Endothelial cell of umbilical vein (primary cell): ENCODE measurements around the gene SMIM8. TPM values are rescaled to one million over a fixed set of nuclear protein-coding genes. Genes with fewer than 3 reads are reported as not detected.
A peak's percentile ranks its signal among the peaks of the same experiment; 100 is the strongest.

Source experiments
- Bru-seq: library from RNA; stranded (reverse); fragments of 400-500 nt; gene quantifications from one replicate; lab custom pipeline; 2021; lab: Mats Ljungman, UMichigan
- BruChase-seq, 2 experiments: library from RNA; stranded (reverse); fragments of 400-500 nt; gene quantifications; one replicate each; lab custom pipeline; 2021; lab: Mats Ljungman, UMichigan
- BruUV-seq: library from RNA; stranded (reverse); fragments of 400-500 nt; replicated peaks from 2 replicates; lab custom pipeline; 2021; lab: Mats Ljungman, UMichigan
- CTCF ChIA-PET: fragments of 300-600, 350-600 bp; sonication (Branson Sonifier 250); formaldehyde crosslinking; loops from one replicate; lab custom pipeline; 2021; ENCODE audit warnings: antibody characterized with exemption, inconsistent platforms; lab: Charles Lee
- POLR2A ChIA-PET: fragments of 300-600, 350-600 bp; sonication (Branson Sonifier 250); formaldehyde crosslinking; loops from one replicate; lab custom pipeline; 2021; ENCODE audit warnings: antibody characterized with exemption, inconsistent platforms; lab: Charles Lee
- DNase-seq: peaks from one replicate; pipeline ENCODE4 v3.0.0-alpha.2; 2011; ENCODE audit warnings: low read depth, low spot score
- FAIRE-seq: peaks from 2 replicates; lab custom pipeline; 2011; peaks lifted over from hg19 to GRCh38; lab: Jason Lieb, UNC
- H2AFZ ChIP-seq: 2 replicates; pipeline ENCODE4 v1.6.0; 2012; ENCODE audit warnings: low read depth, low read length, control low read depth, inconsistent platforms
- H3K27ac ChIP-seq: 2 replicates; pipeline ENCODE4 v1.5.1; 2011; ENCODE audit warnings: low read depth, mild to moderate bottlenecking, control low read depth, low read length, moderate library complexity; ENCODE audit not compliant: insufficient read depth
- H3K27me3 ChIP-seq, 2 experiments: 2 replicates each; pipeline versions ENCODE4 v1.6.0 to v1.6.1; 2011; ENCODE audit warnings: low read length in 2 of 2, mixed read lengths in 1 of 2; ENCODE audit not compliant: control insufficient read depth in 2 of 2, insufficient read depth in 2 of 2
- H3K36me3 ChIP-seq, 2 experiments: 2 replicates in 1 of 2; 3 replicates in 1 of 2; pipeline ENCODE4 v1.5.1; 2011; ENCODE audit warnings: low read length in 2 of 2, mild to moderate bottlenecking in 1 of 2, moderate library complexity in 1 of 2; ENCODE audit not compliant: control insufficient read depth in 2 of 2, insufficient read depth in 2 of 2; ENCODE audit errors: extremely low read depth in 1 of 2
- H3K4me1 ChIP-seq: 3 replicates; pipeline ENCODE4 v1.5.1; 2011; ENCODE audit warnings: mild to moderate bottlenecking, low read length; ENCODE audit not compliant: control insufficient read depth, insufficient read depth; ENCODE audit errors: extremely low read depth
- H3K4me2 ChIP-seq: 2 replicates; pipeline ENCODE4 v1.6.1; 2011; ENCODE audit warnings: low read length, control low read depth, mixed read lengths; ENCODE audit not compliant: insufficient read depth
- H3K4me3 ChIP-seq, 3 experiments: fragments of 200-600 bp in 1 of 3; sonication (generic), shearing (Covaris generic) in 1 of 3; replicated peaks in 1 of 3; 2 replicates each; pipeline ENCODE4 v1.5.1; 2011 to 2016; ENCODE audit warnings: control low read depth in 3 of 3, low read length in 3 of 3, mild to moderate bottlenecking in 2 of 3, inconsistent platforms in 1 of 3, low read depth in 1 of 3, moderate library complexity in 1 of 3; ENCODE audit not compliant: insufficient read depth in 1 of 3
- H3K79me2 ChIP-seq: 2 replicates; pipeline ENCODE4 v1.6.0; 2012; ENCODE audit warnings: low read length, inconsistent platforms; ENCODE audit not compliant: control insufficient read depth, insufficient read depth
- H3K9ac ChIP-seq: replicated peaks from 2 replicates; pipeline ENCODE3; 2011; ENCODE audit warnings: low read length, control low read depth; ENCODE audit not compliant: insufficient read depth; ENCODE audit errors: extremely low read depth
- H3K9me1 ChIP-seq: replicated peaks from 3 replicates; pipeline ENCODE4 v1.6.0; 2011; ENCODE audit warnings: mild to moderate bottlenecking, low read length; ENCODE audit not compliant: control insufficient read depth, insufficient read depth; ENCODE audit errors: extremely low read depth
- H3K9me3 ChIP-seq: replicated peaks from 2 replicates; pipeline ENCODE4 v1.5.1; 2012; ENCODE audit warnings: low read length, inconsistent platforms; ENCODE audit not compliant: control insufficient read depth, insufficient read depth
- H4K20me1 ChIP-seq: replicated peaks from 2 replicates; pipeline ENCODE3; 2011; ENCODE audit warnings: mild to moderate bottlenecking, low read length; ENCODE audit not compliant: control insufficient read depth, insufficient read depth; ENCODE audit errors: extremely low read depth
- CTCF ChIP-seq, 2 donors: IDR thresholded peaks; 1 replicate in 1 of 2; 2 replicates in 1 of 2; pipeline ENCODE4 v1.5.1; 2011; ENCODE audit warnings: low read length in 2 of 2, mild to moderate bottlenecking in 2 of 2, moderate library complexity in 2 of 2, control low read depth in 1 of 2, inconsistent platforms in 1 of 2, low read depth in 1 of 2; ENCODE audit not compliant: insufficient read depth in 1 of 2; ENCODE audit errors: extremely low read depth in 1 of 2
- EZH2 ChIP-seq: IDR thresholded peaks from 2 replicates; pipeline ENCODE4 v1.6.1; 2012; ENCODE audit warnings: borderline replicate concordance, low read depth, mild to moderate bottlenecking, moderate library complexity, low read length, inconsistent platforms; ENCODE audit not compliant: severe bottlenecking
- FOS ChIP-seq: IDR thresholded peaks from 2 replicates; pipeline ENCODE4 v1.6.1; 2011; ENCODE audit warnings: mild to moderate bottlenecking, low read length, moderate library complexity, borderline replicate concordance; ENCODE audit not compliant: insufficient read depth
- GATA2 ChIP-seq: IDR thresholded peaks from 2 replicates; pipeline ENCODE4 v1.7.0; 2011; ENCODE audit warnings: low read depth, mild to moderate bottlenecking, moderate library complexity, mixed read lengths, low read length; ENCODE audit not compliant: insufficient read length, insufficient read depth
- JUN ChIP-seq: IDR thresholded peaks from 2 replicates; pipeline ENCODE4 v1.6.1; 2011; ENCODE audit warnings: borderline replicate concordance, low read depth; ENCODE audit not compliant: insufficient read length, insufficient read depth
- MAX ChIP-seq: IDR thresholded peaks from 2 replicates; pipeline ENCODE4 v1.6.1; 2011; ENCODE audit not compliant: insufficient read depth, insufficient read length
- MYC ChIP-seq: IDR thresholded peaks from one replicate; pipeline ENCODE4 v1.6.1; 2011; ENCODE audit warnings: mild to moderate bottlenecking, low read depth, low read length
- POLR2A ChIP-seq: IDR thresholded peaks from 2 replicates; pipeline ENCODE4 v1.6.1; 2012; ENCODE audit warnings: low read depth, mild to moderate bottlenecking, control low read depth, low read length
- POLR2AphosphoS5 ChIP-seq: IDR thresholded peaks from 2 replicates; pipeline ENCODE4 v1.6.1; 2012; ENCODE audit warnings: low read depth, mild to moderate bottlenecking, control low read depth, low read length, moderate library complexity; ENCODE audit not compliant: insufficient read depth
- dilution Hi-C: fragments of 300-500 bp; cut with MboI; formaldehyde crosslinking; loops from one replicate; pipeline ENCODE4 v1.15.0; 2019; ENCODE audit warnings: low sequenced_read_pairs; ENCODE audit not compliant: extremely low pct_ligation_motif_present
- intact Hi-C: fragments of 100-400 bp; cut with micrococcal nuclease; formaldehyde crosslinking; loops from one replicate; pipeline ENCODE4 v1.10.0; 2022
- long read RNA-seq: library from polyadenylated mRNA; stranded (forward); transcript quantifications from one replicate; pipeline ENCODE4 v2.0.0, GENCODE V29; 2021
- polyA minus RNA-seq, 3 experiments: library from RNA; depleted of rRNA, polyadenylated mRNA; stranded (reverse); fragments of >200 nt; gene quantifications; 1 replicate in 1 of 3; 2 replicates in 2 of 3; pipeline ENCODE4 v1.2.3, GENCODE V29; 2011
- polyA plus RNA-seq, 4 experiments: library from polyadenylated mRNA; depleted of rRNA in 3 of 4; stranded (reverse) in 3 of 4; unstranded in 1 of 4; fragments of >200 nt; gene quantifications; 2 replicates each; pipeline versions ENCODE4 v1.2.1 to v1.2.3, GENCODE V29; 2011 to 2012; ENCODE audit warnings: missing spikeins in 1 of 4
- total RNA-seq: library from RNA; stranded (reverse); gene quantifications from 2 replicates; pipeline ENCODE4 v1.2.3, GENCODE V29; 2021

The SMIM8 gene, protein sequence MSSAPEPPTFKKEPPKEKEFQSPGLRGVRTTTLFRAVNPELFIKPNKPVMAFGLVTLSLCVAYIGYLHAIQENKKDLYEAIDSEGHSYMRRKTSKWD
- total RNA-seq (8.2 and 8.4 TPM in 2 replicates), polyA plus RNA-seq (1.6 and 2.0 TPM in 2 replicates), polyA minus RNA-seq (3.4 and 3.7 TPM in 2 replicates), Bru-seq, nascent RNA (percentile 71 among the genes with signal in this experiment), BruChase-seq, experiment 1, labeled RNA remaining after a 6-hour chase (percentile 58 among the genes with signal in this experiment), BruChase-seq, experiment 2, labeled RNA remaining after a 2-hour chase (percentile 77 among the genes with signal in this experiment)
- 1.7 and 2.9 TPM in 2 replicates for polyA plus RNA-seq (2011; cell fraction: cytosol; rRNA removed)
- polyA plus RNA-seq (2011; cell fraction: nucleus; rRNA removed), result 5.4 and 6.8 TPM in 2 replicates
- 4.3 and 6.8 TPM in 2 replicates for polyA plus RNA-seq (2012)
- 1.3 TPM for polyA minus RNA-seq (2011; cell fraction: cytosol; rRNA and poly(A)+ RNA removed)
- 8.6 and 12.2 TPM in 2 replicates for polyA minus RNA-seq (2011; cell fraction: nucleus; rRNA and poly(A)+ RNA removed)
- long read RNA-seq, transcript SMIM8-201 (3 exons, 2,405 nt), result major isoform, 25 of 29 reads
- long read RNA-seq, partial matches to known transcripts, result 2 of 29 reads
- long read RNA-seq, other reads (novel, unspliced or antisense), result 2 of 29 reads

DNA sequence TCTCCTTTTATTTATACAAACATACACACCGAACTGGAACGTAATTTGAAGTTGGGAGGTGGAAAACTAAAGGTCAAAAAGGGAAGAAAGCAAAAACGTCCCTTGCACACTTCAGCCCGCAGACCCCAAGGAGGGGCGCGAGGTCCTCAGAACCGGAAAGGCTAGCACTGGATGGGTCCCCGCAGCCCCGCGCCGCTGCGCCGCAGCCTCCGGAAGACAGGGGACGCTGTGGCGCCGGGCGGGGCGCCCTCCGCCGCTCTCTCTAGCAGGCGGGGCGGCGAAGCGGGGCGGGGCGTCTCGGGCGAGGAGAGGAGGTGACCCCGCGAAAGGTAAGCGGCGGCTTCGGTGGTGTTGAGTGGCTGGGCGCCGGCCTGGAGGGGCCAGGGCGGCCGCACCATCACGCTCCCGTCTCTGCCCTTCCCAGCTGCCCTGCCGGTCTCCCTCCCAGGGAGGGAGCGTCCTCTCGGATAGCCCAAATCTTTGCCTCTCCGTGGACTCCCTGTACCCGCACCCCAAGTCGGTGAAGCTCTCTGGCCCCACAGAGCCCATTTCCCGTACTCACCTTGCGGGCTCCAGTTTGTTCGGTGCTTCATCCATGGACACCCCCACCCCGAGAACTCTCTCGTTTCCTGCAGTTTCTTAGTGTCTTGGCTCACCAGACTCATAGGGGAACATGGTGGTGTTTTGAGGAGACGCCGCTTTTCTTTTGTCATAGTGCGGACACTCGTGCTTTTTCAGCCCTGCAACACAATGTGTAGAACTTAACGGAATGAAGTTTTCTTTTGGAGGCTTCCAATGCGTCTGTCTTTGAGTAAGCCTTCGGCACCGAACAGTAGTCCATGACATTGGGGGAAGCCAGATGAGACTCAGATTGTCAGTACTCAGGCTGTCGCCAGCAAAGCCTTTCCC, at the start of gene SMIM8:
Gene SMIM8 (plus strand): TSS at position 285 of the 909 bp plus-strand sequence. CDS start 14,444 bp downstream, outside the sequence.
- Histone ChIP-seq H3K4me3 (peak within 1 kb of the TSS; percentile 84 to 99 (median 94)), H3K36me3 (no peaks in the 10 kb centered on the region), H3K4me2 (peak within 1 kb of the TSS; percentile 100), H4K20me1 (no peaks in the 10 kb centered on the region), H3K9me1 (no peaks in the 10 kb centered on the region), H3K27ac (peak within 1 kb of the TSS; percentile 9), H2AFZ (peak within 1 kb of the TSS; percentile 84), H3K79me2 (peaks cover 2% of the 10 kb centered on the region), H3K4me1 (peaks cover 3% of the 10 kb centered on the region), H3K9ac (peak within 1 kb of the TSS; percentile 70), H3K9me3 (no peaks in the 10 kb centered on the region), H3K27me3 (peaks cover 2 to 4% of the 10 kb centered on the region in 2 experiments)
- intact Hi-C loops (loop anchor here (1.0 to 5.0 kb wide), 2 partner anchors 151 to 165 kb away; partner anchors contain the start of gene ZNF292), dilution Hi-C loops (no loop called here)
- peak; percentile 77 for TF ChIP-seq POLR2A
- TF ChIP-seq POLR2AphosphoS5, result peak; percentile 80
- TF ChIP-seq CTCF (IDR thresholded peaks at IDR 0.05; ENCODE audit: extremely low read depth in 1 of 2, insufficient read depth in 1 of 2, low read depth in 1 of 2, low read length in 2 of 2), result peak; percentile 95 to 99
- TF ChIP-seq GATA2, result no peak
- TF ChIP-seq FOS, result no peak
- no peak for TF ChIP-seq MYC
- TF ChIP-seq JUN, result no peak
- no peak for TF ChIP-seq MAX
- TF ChIP-seq EZH2, result no peak
- DNase-seq (peak; percentile 67), FAIRE-seq (peak; percentile 70)
- BruUV-seq, result TSS peak; percentile 40
- ChIA-PET CTCF (interaction anchor here (1.2 kb wide), 1 partner anchor 10 kb away, joined by 3 read pairs; no protein-coding TSS in a partner anchor), POLR2A (no interaction called here)
